ENCODE data around the gene HABP4.

Gene HABP4

DNA sequence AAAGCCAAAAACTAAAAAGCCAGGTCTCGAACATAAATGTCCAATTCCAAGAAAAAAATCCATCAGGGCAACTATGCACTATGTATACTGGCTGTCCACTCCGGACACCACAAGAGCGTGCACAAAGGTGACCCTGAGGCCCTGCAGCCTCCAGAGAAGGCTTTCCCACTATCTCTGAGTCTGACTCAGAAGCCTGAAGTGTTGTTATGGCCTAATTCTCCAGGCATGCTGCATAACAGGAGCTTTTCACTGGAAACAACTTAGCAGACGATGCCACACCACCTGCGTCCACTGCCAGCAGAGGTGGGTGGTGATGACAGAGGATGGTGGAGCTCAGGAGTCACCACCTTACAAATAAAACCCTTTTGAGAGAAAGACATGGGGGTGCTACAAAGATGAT is 63.7 kb downstream of the HABP4 start:
- TF ChIP-seq, protein P1, sequence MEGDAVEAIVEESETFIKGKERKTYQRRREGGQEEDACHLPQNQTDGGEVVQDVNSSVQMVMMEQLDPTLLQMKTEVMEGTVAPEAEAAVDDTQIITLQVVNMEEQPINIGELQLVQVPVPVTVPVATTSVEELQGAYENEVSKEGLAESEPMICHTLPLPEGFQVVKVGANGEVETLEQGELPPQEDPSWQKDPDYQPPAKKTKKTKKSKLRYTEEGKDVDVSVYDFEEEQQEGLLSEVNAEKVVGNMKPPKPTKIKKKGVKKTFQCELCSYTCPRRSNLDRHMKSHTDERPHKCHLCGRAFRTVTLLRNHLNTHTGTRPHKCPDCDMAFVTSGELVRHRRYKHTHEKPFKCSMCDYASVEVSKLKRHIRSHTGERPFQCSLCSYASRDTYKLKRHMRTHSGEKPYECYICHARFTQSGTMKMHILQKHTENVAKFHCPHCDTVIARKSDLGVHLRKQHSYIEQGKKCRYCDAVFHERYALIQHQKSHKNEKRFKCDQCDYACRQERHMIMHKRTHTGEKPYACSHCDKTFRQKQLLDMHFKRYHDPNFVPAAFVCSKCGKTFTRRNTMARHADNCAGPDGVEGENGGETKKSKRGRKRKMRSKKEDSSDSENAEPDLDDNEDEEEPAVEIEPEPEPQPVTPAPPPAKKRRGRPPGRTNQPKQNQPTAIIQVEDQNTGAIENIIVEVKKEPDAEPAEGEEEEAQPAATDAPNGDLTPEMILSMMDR (IDR thresholded peaks at IDR 0.05; ENCODE audit: extremely low read depth, insufficient read depth, missing control alignments) = no peak
- DNase-seq (ENCODE audit: low spot score) = no peak
- in situ Hi-C loops (cut with MboI; ENCODE audit: low pct_unique_long_range_greater_than_20kb, low sequenced_read_pairs, unreplicated experiment) = no loop called here

- no peak for DNase-seq (ENCODE audit: low spot score)
- in situ Hi-C loops (cut with MboI; ENCODE audit: low pct_unique_long_range_greater_than_20kb, low sequenced_read_pairs, unreplicated experiment) = no loop called here
- TF ChIP-seq, protein P1 (IDR thresholded peaks at IDR 0.05; ENCODE audit: extremely low read depth, insufficient read depth, missing control alignments) = no peak
These were observed 64.3 kb downstream of the HABP4 start for GRCh38 chr9:96514108-96514799.

GRCh38 chr9:96514800-96515158 is 64.8 kb downstream of the HABP4 start:
- DNase-seq (ENCODE audit: low spot score) = no peak
- TF ChIP-seq, protein P1 (IDR thresholded peaks at IDR 0.05; ENCODE audit: extremely low read depth, insufficient read depth, missing control alignments) = no peak
- in situ Hi-C loops (cut with MboI; ENCODE audit: low pct_unique_long_range_greater_than_20kb, low sequenced_read_pairs, unreplicated experiment) = no loop called here

GRCh38 chr9:96515621-96516470 is 65.9 kb downstream of the HABP4 start:
- DNase-seq (ENCODE audit: low spot score) = no peak
- in situ Hi-C loops (cut with MboI; ENCODE audit: low pct_unique_long_range_greater_than_20kb, low sequenced_read_pairs, unreplicated experiment) = no loop called here
- TF ChIP-seq, protein P1 (IDR thresholded peaks at IDR 0.05; ENCODE audit: extremely low read depth, insufficient read depth, missing control alignments) = no peak

GRCh38 chr9:96519095-96519494 is 69.1 kb downstream of the HABP4 start:
- TF ChIP-seq, protein P1 (IDR thresholded peaks at IDR 0.05; ENCODE audit: extremely low read depth, insufficient read depth, missing control alignments) = no peak
- in situ Hi-C loops (cut with MboI; ENCODE audit: low pct_unique_long_range_greater_than_20kb, low sequenced_read_pairs, unreplicated experiment) = no loop called here
- no peak for DNase-seq (ENCODE audit: low spot score)

- TF ChIP-seq, protein P1 (IDR thresholded peaks at IDR 0.05; ENCODE audit: extremely low read depth, insufficient read depth, missing control alignments) = no peak
- no peak for DNase-seq (ENCODE audit: low spot score)
- in situ Hi-C loops (cut with MboI; ENCODE audit: low pct_unique_long_range_greater_than_20kb, low sequenced_read_pairs, unreplicated experiment) = no loop called here
These were observed 69.8 kb downstream of the HABP4 start for GRCh38 chr9:96519787-96520186.
